CD14-positive monocyte (primary cell): Measurements from ENCODE around the gene PCBP3. TPM values are rescaled to one million over a fixed set of nuclear protein-coding genes. Genes with fewer than 3 reads are reported as not detected.
A peak's percentile ranks its signal among the peaks of the same experiment; 100 is the strongest.

ENCODE experiments used
- DNase-seq, 3 donors: peaks; one replicate each; pipeline ENCODE4 v3.0.0-alpha.2; 2011 to 2022
- H2AFZ ChIP-seq: 2 replicates; pipeline ENCODE4 v1.6.0; 2012; ENCODE audit warnings: mild to moderate bottlenecking, low read depth, low read length, inconsistent platforms; ENCODE audit not compliant: insufficient read depth, poor library complexity, severe bottlenecking
- H3K27ac ChIP-seq, 2 donors: 1 replicate in 1 of 2; 2 replicates in 1 of 2; pipeline ENCODE4 v1.5.1; 2012 to 2013; ENCODE audit warnings: low read length in 2 of 2, control low read depth in 1 of 2, inconsistent platforms in 1 of 2, low read depth in 1 of 2, mild to moderate bottlenecking in 1 of 2
- H3K27me3 ChIP-seq, 2 donors: one replicate each; pipeline versions ENCODE4 v1.6.0 to v1.6.1; 2011 to 2013; ENCODE audit warnings: low read length in 2 of 2; ENCODE audit not compliant: control insufficient read depth in 2 of 2, insufficient read depth in 2 of 2
- H3K36me3 ChIP-seq, 2 donors: replicated peaks in 1 of 2; 1 replicate in 1 of 2; 2 replicates in 1 of 2; pipeline versions ENCODE4 v1.5.1 to v1.6.1; 2012 to 2013; ENCODE audit warnings: low read length in 2 of 2, control low read depth in 1 of 2, inconsistent platforms in 1 of 2, mild to moderate bottlenecking in 1 of 2; ENCODE audit not compliant: insufficient read depth in 2 of 2, control insufficient read depth in 1 of 2
- H3K4me1 ChIP-seq, 2 donors: 1 replicate in 1 of 2; 2 replicates in 1 of 2; pipeline versions ENCODE4 v1.5.1 to v1.6.1; 2012 to 2013; ENCODE audit warnings: low read length in 2 of 2, control low read depth in 1 of 2, inconsistent platforms in 1 of 2, mild to moderate bottlenecking in 1 of 2, moderate library complexity in 1 of 2; ENCODE audit not compliant: insufficient read depth in 2 of 2, control insufficient read depth in 1 of 2
- H3K4me2 ChIP-seq: replicated peaks from 2 replicates; pipeline ENCODE3; 2012; ENCODE audit warnings: low read length, moderate library complexity, mild to moderate bottlenecking; ENCODE audit not compliant: poor library complexity, severe bottlenecking; ENCODE audit errors: extremely low read depth
- H3K4me3 ChIP-seq, 3 experiments: fragments of 200-600 bp in 1 of 3; sonication (generic) in 1 of 3; replicated peaks in 1 of 3; 1 replicate in 2 of 3; 2 replicates in 1 of 3; pipeline ENCODE4 v1.5.1; 2011 to 2013; ENCODE audit warnings: low read length in 3 of 3, mild to moderate bottlenecking in 3 of 3, control low read depth in 2 of 3, low read depth in 2 of 3, inconsistent platforms in 1 of 3, moderate library complexity in 1 of 3
- H3K79me2 ChIP-seq: 2 replicates; pipeline ENCODE4 v1.6.0; 2012; ENCODE audit warnings: mild to moderate bottlenecking, control low read depth, inconsistent platforms, low read length, moderate library complexity; ENCODE audit not compliant: insufficient read depth
- H3K9ac ChIP-seq: 2 replicates; pipeline ENCODE4 v1.6.0; 2017; ENCODE audit warnings: low read length, mild to moderate bottlenecking; ENCODE audit not compliant: insufficient read depth, poor library complexity, severe bottlenecking
- H3K9me3 ChIP-seq, 2 donors: replicated peaks in 1 of 2; 1 replicate in 1 of 2; 2 replicates in 1 of 2; pipeline versions ENCODE4 v1.5.1 to v1.6.1; 2012 to 2013; ENCODE audit warnings: low read length in 2 of 2, control low read depth in 1 of 2; ENCODE audit not compliant: control insufficient read depth in 1 of 2, insufficient read depth in 1 of 2
- H4K20me1 ChIP-seq: 2 replicates; pipeline ENCODE4 v1.6.0; 2012; ENCODE audit warnings: mild to moderate bottlenecking, low read length, control low read depth, moderate library complexity; ENCODE audit not compliant: insufficient read depth
- H3K27ac Mint-ChIP-seq, 7 donors: one replicate each; pipeline ENCODE4 v1.8.0; 2020; ENCODE audit warnings: mild to moderate bottlenecking in 7 of 7, mixed read lengths in 7 of 7, moderate library complexity in 6 of 7, inconsistent platforms in 2 of 7
- H3K27me3 Mint-ChIP-seq, 3 donors: one replicate each; pipeline ENCODE4 v1.8.0; 2021 to 2022; ENCODE audit warnings: low read depth in 3 of 3, mild to moderate bottlenecking in 3 of 3, mixed read lengths in 3 of 3, moderate library complexity in 3 of 3, inconsistent platforms in 1 of 3
- H3K36me3 Mint-ChIP-seq, 2 donors: one replicate each; pipeline ENCODE4 v1.8.0; 2020; ENCODE audit warnings: mixed read lengths in 2 of 2, inconsistent platforms in 1 of 2, mild to moderate bottlenecking in 1 of 2
- H3K4me1 Mint-ChIP-seq: one replicate; pipeline ENCODE4 v1.8.0; 2020; ENCODE audit warnings: mild to moderate bottlenecking, mixed read lengths
- H3K4me3 Mint-ChIP-seq, 2 donors: one replicate each; pipeline ENCODE4 v1.8.0; 2020; ENCODE audit warnings: mild to moderate bottlenecking in 2 of 2, mixed read lengths in 2 of 2, moderate library complexity in 1 of 2
- H3K9me3 Mint-ChIP-seq, 7 donors: one replicate each; pipeline ENCODE4 v1.8.0; 2020 to 2022; ENCODE audit warnings: mixed read lengths in 7 of 7, mild to moderate bottlenecking in 6 of 7, moderate library complexity in 6 of 7, inconsistent platforms in 2 of 7
- WGBS: methylation state at CpG from one replicate; pipeline ENCODE4 v1.1.5; 2013; ENCODE audit warnings: missing lambda C conversion rate; ENCODE audit not compliant: insufficient coverage; 5-methylcytosine and 5-hydroxymethylcytosine counted together
- intact Hi-C, 2 donors: fragments of 100-400 bp; cut with micrococcal nuclease; formaldehyde crosslinking; loops; one replicate each; pipeline versions ENCODE4 v1.15.0 to v1.15.1; 2023
- polyA plus RNA-seq, 3 donors: library from polyadenylated mRNA; depleted of rRNA in 1 of 3; unstranded in 2 of 3; stranded (reverse) in 1 of 3; fragments of 300-500 nt in 2 of 3; fragments of >200 nt in 1 of 3; fragmentation: Illumina TruSeq in 2 of 3; gene quantifications; 1 replicate in 2 of 3; 2 replicates in 1 of 3; pipeline ENCODE4 v1.2.3, GENCODE V29; 2012 to 2021
- TF ChIP-seq, protein P1 (sequence below): fragments of 200-600 bp; IDR thresholded peaks from one replicate; pipeline ENCODE4 v1.8.0; 2022; ENCODE audit warnings: antibody characterized with exemption, mild to moderate bottlenecking

PCBP3 gene
- polyA plus RNA-seq, 3 donors, result 0.34 to 0.49 TPM; not detected in 1

DNA sequence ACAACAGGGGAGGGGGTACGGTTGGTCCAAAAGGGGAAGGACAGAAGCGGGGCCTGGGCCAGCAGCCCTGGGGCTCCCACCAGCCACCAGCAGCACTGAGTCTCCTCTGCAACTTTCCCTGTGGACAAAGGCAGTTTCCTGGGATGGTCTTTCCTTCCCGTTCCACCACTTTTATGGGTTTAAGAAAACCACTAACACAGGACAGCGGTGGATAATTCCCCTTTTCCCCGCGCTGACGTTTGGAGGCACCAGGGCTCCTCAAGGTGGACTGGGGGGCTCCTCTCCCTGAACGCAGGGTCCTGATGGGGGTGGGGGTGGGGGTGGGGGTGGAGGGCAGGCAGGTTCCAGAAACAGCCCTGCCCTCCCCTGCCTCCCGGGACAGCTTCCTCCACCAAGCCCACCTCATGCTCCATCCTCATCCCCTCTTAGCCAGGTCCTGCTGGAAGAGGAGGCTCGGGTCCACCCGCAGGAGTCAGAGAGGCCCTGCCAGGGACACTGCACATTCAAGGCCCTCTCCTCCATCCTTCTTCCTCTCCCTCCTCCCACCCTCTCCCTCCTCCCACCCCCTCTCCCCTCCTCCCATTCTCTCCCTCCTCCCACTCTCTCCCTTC lies 333.3 kb downstream of the PCBP3 start:
- Mint-ChIP-seq H3K36me3 (no peaks in the 10 kb centered on the region), H3K27me3 (peaks cover 49 to 72% (median 52%) of the 10 kb centered on the region in 3 donors), H3K9me3 (peaks cover 0 to 15% (median 2%) of the 10 kb centered on the region in 7 donors), H3K4me3 (peak overlapping the region in 1 of 2 donors; percentile 71), H3K27ac (no peak overlapping the region), H3K4me1 (peaks cover 15% of the 10 kb centered on the region)
- Histone ChIP-seq H3K4me2 (no peak overlapping the region), H3K4me1 (peaks cover 28 to 36% of the 10 kb centered on the region in 2 donors), H3K79me2 (no peaks in the 10 kb centered on the region), H3K9ac (no peak overlapping the region), H3K4me3 (no peak overlapping the region), H3K36me3 (no peaks in the 10 kb centered on the region), H3K27me3 (peaks cover 38 to 83% of the 10 kb centered on the region in 2 donors), H3K9me3 (peaks cover 4 to 15% of the 10 kb centered on the region in 2 donors), H4K20me1 (no peaks in the 10 kb centered on the region), H2AFZ (no peak overlapping the region), H3K27ac (no peak overlapping the region)
- DNase-seq, result no peak
- 35% methylated on average over 2 of the region's 11 CpGs for WGBS
- intact Hi-C loops, result no loop called here
- TF ChIP-seq, protein P1, sequence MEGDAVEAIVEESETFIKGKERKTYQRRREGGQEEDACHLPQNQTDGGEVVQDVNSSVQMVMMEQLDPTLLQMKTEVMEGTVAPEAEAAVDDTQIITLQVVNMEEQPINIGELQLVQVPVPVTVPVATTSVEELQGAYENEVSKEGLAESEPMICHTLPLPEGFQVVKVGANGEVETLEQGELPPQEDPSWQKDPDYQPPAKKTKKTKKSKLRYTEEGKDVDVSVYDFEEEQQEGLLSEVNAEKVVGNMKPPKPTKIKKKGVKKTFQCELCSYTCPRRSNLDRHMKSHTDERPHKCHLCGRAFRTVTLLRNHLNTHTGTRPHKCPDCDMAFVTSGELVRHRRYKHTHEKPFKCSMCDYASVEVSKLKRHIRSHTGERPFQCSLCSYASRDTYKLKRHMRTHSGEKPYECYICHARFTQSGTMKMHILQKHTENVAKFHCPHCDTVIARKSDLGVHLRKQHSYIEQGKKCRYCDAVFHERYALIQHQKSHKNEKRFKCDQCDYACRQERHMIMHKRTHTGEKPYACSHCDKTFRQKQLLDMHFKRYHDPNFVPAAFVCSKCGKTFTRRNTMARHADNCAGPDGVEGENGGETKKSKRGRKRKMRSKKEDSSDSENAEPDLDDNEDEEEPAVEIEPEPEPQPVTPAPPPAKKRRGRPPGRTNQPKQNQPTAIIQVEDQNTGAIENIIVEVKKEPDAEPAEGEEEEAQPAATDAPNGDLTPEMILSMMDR, result no peak

DNA sequence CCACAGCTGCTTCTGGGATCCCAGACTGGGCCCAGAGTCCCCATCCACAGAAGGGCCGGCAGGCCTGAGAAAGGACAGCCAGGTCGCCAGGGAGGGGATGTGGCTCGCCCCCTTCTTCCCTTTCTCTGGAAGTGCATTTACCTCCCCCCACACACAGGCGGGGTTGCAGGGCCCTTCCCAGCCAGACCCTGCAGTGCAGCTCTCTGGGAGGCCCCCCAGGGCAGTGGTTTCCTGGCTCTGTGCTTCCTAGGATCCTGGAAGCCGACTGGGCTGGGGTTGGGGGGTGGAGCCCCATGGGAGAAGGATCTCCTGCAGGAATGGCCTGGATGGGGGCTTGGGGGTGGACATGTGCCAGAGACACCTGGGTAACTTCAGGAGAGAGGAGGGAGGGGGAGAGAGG lies 333.9 kb downstream of the PCBP3 start:
- Histone ChIP-seq H3K27me3 (peaks cover 39 to 83% of the 10 kb centered on the region in 2 donors), H3K79me2 (no peaks in the 10 kb centered on the region), H2AFZ (no peak overlapping the region), H3K36me3 (no peaks in the 10 kb centered on the region), H3K4me3 (no peak overlapping the region), H3K9me3 (peaks cover 4 to 15% of the 10 kb centered on the region in 2 donors), H3K4me1 (peaks cover 34 to 41% of the 10 kb centered on the region in 2 donors), H3K9ac (no peak overlapping the region), H3K4me2 (no peak overlapping the region), H3K27ac (no peak overlapping the region), H4K20me1 (no peaks in the 10 kb centered on the region)
- Mint-ChIP-seq H3K27me3 (peaks cover 47 to 72% (median 49%) of the 10 kb centered on the region in 3 donors), H3K4me1 (peaks cover 17% of the 10 kb centered on the region), H3K9me3 (peaks cover 0 to 15% (median 2%) of the 10 kb centered on the region in 7 donors), H3K36me3 (no peaks in the 10 kb centered on the region), H3K4me3 (no peak overlapping the region), H3K27ac (no peak overlapping the region)
- no CpG with 5 or more reads among the region's 5 CpGs for WGBS
- TF ChIP-seq, protein P1, result no peak
- no peak for DNase-seq
- intact Hi-C loops, result no loop called here
